Measurements from ENCODE around the gene TOMM5.

The TOMM5 gene

GRCh38 chr9:37592108-37592951, at the start of gene TOMM5:
Gene TOMM5, minus strand, starts transcription at chr9:37592597. Its CDS starts 65 bp downstream, at chr9:37592532.
- Histone ChIP-seq H3K36me3 (ENCODE audit: insufficient read depth, low read length) (peaks cover 12% of the 10 kb centered on the region), H3K27ac (ENCODE audit: low read depth, low read length) (peak within 1 kb of the TSS; percentile 80), H3K27me3 (ENCODE audit: insufficient read depth, low read length) (no peaks in the 10 kb centered on the region), H3K4me3 (ENCODE audit: low read depth, low read length) (peak within 1 kb of the TSS; percentile 98), H2AFZ (ENCODE audit: low read length, unreplicated experiment) (peak within 1 kb of the TSS; percentile 90), H3K4me1 (ENCODE audit: control insufficient read depth, insufficient read depth, low read length, unreplicated experiment) (peaks cover 30% of the 10 kb centered on the region), H3K79me2 (ENCODE audit: control insufficient read depth, insufficient read depth, low read length, unreplicated experiment) (peaks cover 49% of the 10 kb centered on the region)

- no peaks in the 10 kb centered on the region for H3K79me2 ChIP-seq (ENCODE audit: control insufficient read depth, insufficient read depth, low read length, unreplicated experiment)
- peaks cover 79% of the 10 kb centered on the region for H3K27me3 ChIP-seq (ENCODE audit: insufficient read depth, low read length)
- no peak overlapping the region for H2AFZ ChIP-seq (ENCODE audit: low read length, unreplicated experiment)
- no peak overlapping the region for H3K4me3 ChIP-seq (ENCODE audit: low read depth, low read length)
- H3K27ac ChIP-seq (ENCODE audit: low read depth, low read length) = no peak overlapping the region
- H3K4me1 ChIP-seq (ENCODE audit: control insufficient read depth, insufficient read depth, low read length, unreplicated experiment) = no peaks in the 10 kb centered on the region
- no peaks in the 10 kb centered on the region for H3K36me3 ChIP-seq (ENCODE audit: insufficient read depth, low read length)
These were observed 48.9 kb upstream of the TOMM5 start for GRCh38 chr9:37641331-37641730.

- Histone ChIP-seq H3K27me3 (ENCODE audit: insufficient read depth, low read length) (peaks cover 73% of the 10 kb centered on the region), H3K4me3 (ENCODE audit: low read depth, low read length) (no peak overlapping the region), H3K27ac (ENCODE audit: low read depth, low read length) (no peak overlapping the region), H2AFZ (ENCODE audit: low read length, unreplicated experiment) (no peak overlapping the region), H3K36me3 (ENCODE audit: insufficient read depth, low read length) (no peaks in the 10 kb centered on the region), H3K79me2 (ENCODE audit: control insufficient read depth, insufficient read depth, low read length, unreplicated experiment) (no peaks in the 10 kb centered on the region), H3K4me1 (ENCODE audit: control insufficient read depth, insufficient read depth, low read length, unreplicated experiment) (no peaks in the 10 kb centered on the region)
These were observed 47.8 kb upstream of the TOMM5 start for GRCh38 chr9:37640246-37640645.

GRCh38 chr9:37639841-37640240, 47.4 kb upstream of the TOMM5 start:
- H3K27me3 ChIP-seq (ENCODE audit: insufficient read depth, low read length) = peaks cover 73% of the 10 kb centered on the region
- no peak overlapping the region for H2AFZ ChIP-seq (ENCODE audit: low read length, unreplicated experiment)
- no peak overlapping the region for H3K27ac ChIP-seq (ENCODE audit: low read depth, low read length)
- no peaks in the 10 kb centered on the region for H3K36me3 ChIP-seq (ENCODE audit: insufficient read depth, low read length)
- H3K4me3 ChIP-seq (ENCODE audit: low read depth, low read length) = no peak overlapping the region
- no peaks in the 10 kb centered on the region for H3K4me1 ChIP-seq (ENCODE audit: control insufficient read depth, insufficient read depth, low read length, unreplicated experiment)
- no peaks in the 10 kb centered on the region for H3K79me2 ChIP-seq (ENCODE audit: control insufficient read depth, insufficient read depth, low read length, unreplicated experiment)

- Histone ChIP-seq H3K4me3 (ENCODE audit: low read depth, low read length) (no peak overlapping the region), H3K36me3 (ENCODE audit: insufficient read depth, low read length) (no peaks in the 10 kb centered on the region), H3K27ac (ENCODE audit: low read depth, low read length) (no peak overlapping the region), H3K79me2 (ENCODE audit: control insufficient read depth, insufficient read depth, low read length, unreplicated experiment) (no peaks in the 10 kb centered on the region), H3K27me3 (ENCODE audit: insufficient read depth, low read length) (peaks cover 71% of the 10 kb centered on the region), H2AFZ (ENCODE audit: low read length, unreplicated experiment) (no peak overlapping the region), H3K4me1 (ENCODE audit: control insufficient read depth, insufficient read depth, low read length, unreplicated experiment) (no peaks in the 10 kb centered on the region)
These were observed 46.8 kb upstream of the TOMM5 start for GRCh38 chr9:37639109-37639762.

- Histone ChIP-seq H2AFZ (ENCODE audit: low read length, unreplicated experiment) (no peak overlapping the region), H3K79me2 (ENCODE audit: control insufficient read depth, insufficient read depth, low read length, unreplicated experiment) (no peaks in the 10 kb centered on the region), H3K27ac (ENCODE audit: low read depth, low read length) (no peak overlapping the region), H3K4me3 (ENCODE audit: low read depth, low read length) (no peak overlapping the region), H3K36me3 (ENCODE audit: insufficient read depth, low read length) (no peaks in the 10 kb centered on the region), H3K27me3 (ENCODE audit: insufficient read depth, low read length) (peaks cover 49% of the 10 kb centered on the region), H3K4me1 (ENCODE audit: control insufficient read depth, insufficient read depth, low read length, unreplicated experiment) (no peaks in the 10 kb centered on the region)
These were observed 44.4 kb upstream of the TOMM5 start for GRCh38 chr9:37636511-37637448.

- no peak overlapping the region for H2AFZ ChIP-seq (ENCODE audit: low read length, unreplicated experiment)
- no peak overlapping the region for H3K27ac ChIP-seq (ENCODE audit: low read depth, low read length)
- H3K4me3 ChIP-seq (ENCODE audit: low read depth, low read length) = no peak overlapping the region
- peaks cover 40% of the 10 kb centered on the region for H3K27me3 ChIP-seq (ENCODE audit: insufficient read depth, low read length)
- no peaks in the 10 kb centered on the region for H3K36me3 ChIP-seq (ENCODE audit: insufficient read depth, low read length)
- no peaks in the 10 kb centered on the region for H3K4me1 ChIP-seq (ENCODE audit: control insufficient read depth, insufficient read depth, low read length, unreplicated experiment)
- no peaks in the 10 kb centered on the region for H3K79me2 ChIP-seq (ENCODE audit: control insufficient read depth, insufficient read depth, low read length, unreplicated experiment)
These were observed 43.4 kb upstream of the TOMM5 start for GRCh38 chr9:37635808-37636207.

- Histone ChIP-seq H2AFZ (ENCODE audit: low read length, unreplicated experiment) (no peak overlapping the region), H3K27me3 (ENCODE audit: insufficient read depth, low read length) (peaks cover 24% of the 10 kb centered on the region), H3K79me2 (ENCODE audit: control insufficient read depth, insufficient read depth, low read length, unreplicated experiment) (no peaks in the 10 kb centered on the region), H3K27ac (ENCODE audit: low read depth, low read length) (no peak overlapping the region), H3K4me3 (ENCODE audit: low read depth, low read length) (no peak overlapping the region), H3K4me1 (ENCODE audit: control insufficient read depth, insufficient read depth, low read length, unreplicated experiment) (no peaks in the 10 kb centered on the region), H3K36me3 (ENCODE audit: insufficient read depth, low read length) (no peaks in the 10 kb centered on the region)
These were observed 40.1 kb upstream of the TOMM5 start for GRCh38 chr9:37632479-37632878.

GRCh38 chr9:37626708-37627292, 34.4 kb upstream of the TOMM5 start:
- Histone ChIP-seq H3K4me3 (ENCODE audit: low read depth, low read length) (no peak overlapping the region), H3K36me3 (ENCODE audit: insufficient read depth, low read length) (no peaks in the 10 kb centered on the region), H3K4me1 (ENCODE audit: control insufficient read depth, insufficient read depth, low read length, unreplicated experiment) (no peaks in the 10 kb centered on the region), H3K27ac (ENCODE audit: low read depth, low read length) (no peak overlapping the region), H3K27me3 (ENCODE audit: insufficient read depth, low read length) (peaks cover 35% of the 10 kb centered on the region), H2AFZ (ENCODE audit: low read length, unreplicated experiment) (no peak overlapping the region), H3K79me2 (ENCODE audit: control insufficient read depth, insufficient read depth, low read length, unreplicated experiment) (no peaks in the 10 kb centered on the region)

GRCh38 chr9:37625758-37626147, 33.4 kb upstream of the TOMM5 start:
- Histone ChIP-seq H3K27ac (ENCODE audit: low read depth, low read length) (no peak overlapping the region), H3K79me2 (ENCODE audit: control insufficient read depth, insufficient read depth, low read length, unreplicated experiment) (no peaks in the 10 kb centered on the region), H3K27me3 (ENCODE audit: insufficient read depth, low read length) (peaks cover 35% of the 10 kb centered on the region)

More at GRCh38 chr9:37625758-37626147, 33.4 kb upstream of the TOMM5 start:
- H3K4me3 ChIP-seq (ENCODE audit: low read depth, low read length) = no peak overlapping the region
- H2AFZ ChIP-seq (ENCODE audit: low read length, unreplicated experiment) = no peak overlapping the region
- H3K36me3 ChIP-seq (ENCODE audit: insufficient read depth, low read length) = no peaks in the 10 kb centered on the region
- H3K4me1 ChIP-seq (ENCODE audit: control insufficient read depth, insufficient read depth, low read length, unreplicated experiment) = no peaks in the 10 kb centered on the region

All from ACC112 (cell line).